Measurements from ENCODE around the gene C5orf46.
"Not testable (repeated sequence)": the region's sequence is repeated elsewhere in the genome, so short reads cannot be mapped to it uniquely, and the experiment has no call there.

Gene C5orf46

DNA sequence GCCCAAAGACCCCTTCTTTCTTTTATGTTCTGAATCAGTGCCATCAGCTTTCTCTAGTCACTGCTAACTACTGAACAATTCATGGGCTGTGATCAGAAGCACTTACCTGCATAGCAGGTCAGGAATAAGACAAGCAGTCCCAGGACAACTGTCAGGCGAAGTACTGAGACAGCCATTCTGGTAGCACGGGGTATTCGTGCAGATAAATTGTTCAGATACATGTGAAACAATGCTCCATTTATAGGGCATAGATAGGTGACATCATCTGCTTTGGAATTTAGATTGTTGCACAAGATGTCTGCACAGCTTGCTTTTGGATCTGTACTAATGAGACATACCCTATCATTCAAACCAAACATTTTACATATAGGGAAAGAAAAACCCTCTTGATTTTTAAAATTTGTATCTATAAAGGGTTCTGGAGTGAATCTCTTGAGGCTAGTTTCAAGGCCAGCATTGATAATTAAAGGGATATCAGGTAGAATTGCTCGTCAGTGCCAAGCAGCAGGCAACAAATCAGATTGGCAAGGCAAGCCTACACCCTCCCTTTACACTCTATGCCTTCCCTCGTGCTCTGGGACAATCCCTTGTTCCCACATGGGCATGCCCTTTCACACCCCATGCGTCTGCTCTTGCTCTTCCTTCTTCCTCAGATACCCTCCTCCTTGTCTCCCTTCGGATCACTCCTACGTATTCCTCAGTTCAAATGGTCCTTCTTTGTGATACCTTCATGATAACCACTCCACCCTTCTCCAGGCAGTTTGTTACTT lies at the start of gene C5orf46:
C5orf46 (minus strand) TSS at position 213 of the 770 bp plus-strand sequence; CDS start at position 176, 37 bp downstream.
- peak; percentile 44 for DNase-seq (ENCODE audit: low spot score)

DNA sequence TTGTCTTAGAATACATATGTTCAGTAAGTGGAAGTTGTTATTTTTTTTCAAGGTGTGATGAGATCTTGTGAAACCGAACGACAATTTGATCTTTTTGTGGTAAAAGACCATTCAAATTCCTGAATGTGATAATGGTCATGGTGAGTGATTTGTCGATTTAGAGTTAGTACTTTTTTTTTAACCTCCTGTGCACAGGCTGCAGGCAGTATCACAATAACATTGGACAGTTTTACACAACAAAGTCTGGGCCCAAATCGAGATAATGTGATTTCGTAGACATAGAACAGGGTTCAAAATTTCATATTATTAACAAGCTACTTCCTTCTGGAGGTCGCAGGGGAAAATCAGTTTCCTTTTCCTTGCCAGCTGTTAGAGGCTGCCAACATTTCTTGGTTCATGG lies 48.6 kb upstream of the C5orf46 start:
- no peak for DNase-seq (ENCODE audit: low spot score)

DNA sequence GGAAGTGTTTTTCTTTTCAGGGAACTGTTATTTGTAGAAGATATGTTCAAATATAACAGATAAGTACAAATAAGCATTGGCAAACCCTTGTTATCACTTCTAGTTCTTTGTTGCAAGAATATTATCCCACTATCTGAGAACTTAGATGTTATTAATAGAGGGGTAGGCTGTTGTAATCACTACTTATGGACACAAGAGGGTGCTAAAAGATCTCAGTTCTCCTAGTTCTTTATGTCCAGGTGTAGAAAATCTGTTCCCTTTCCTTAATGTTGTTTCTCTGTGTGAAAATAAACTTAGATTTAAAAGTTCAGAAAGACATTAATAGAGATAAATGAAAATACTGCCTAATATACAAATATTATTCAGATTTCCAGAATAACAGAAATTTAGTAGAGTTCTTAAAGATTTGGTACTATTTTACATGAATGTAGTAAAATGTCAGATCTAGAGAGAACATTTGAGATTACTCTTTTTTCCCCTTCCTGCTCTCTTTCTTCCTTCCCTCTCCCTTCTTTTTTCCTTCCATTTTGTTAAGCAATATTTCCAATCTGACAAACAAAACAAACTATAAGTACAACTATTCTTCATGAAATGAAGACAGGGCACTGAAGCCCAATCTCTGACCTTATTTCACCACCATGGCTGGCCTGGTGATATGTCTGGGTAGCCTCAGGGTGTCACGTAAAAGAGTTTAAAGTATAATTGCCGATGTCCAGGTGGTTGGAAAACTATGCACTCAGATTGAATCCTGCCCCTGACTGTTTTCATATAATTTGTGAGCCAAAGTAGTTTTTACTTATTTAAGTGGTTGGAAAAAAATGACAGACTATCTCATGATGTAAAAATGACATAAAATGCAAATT lies 43.6 kb upstream of the C5orf46 start:
- DNase-seq (ENCODE audit: low spot score): peak; percentile 33

DNA sequence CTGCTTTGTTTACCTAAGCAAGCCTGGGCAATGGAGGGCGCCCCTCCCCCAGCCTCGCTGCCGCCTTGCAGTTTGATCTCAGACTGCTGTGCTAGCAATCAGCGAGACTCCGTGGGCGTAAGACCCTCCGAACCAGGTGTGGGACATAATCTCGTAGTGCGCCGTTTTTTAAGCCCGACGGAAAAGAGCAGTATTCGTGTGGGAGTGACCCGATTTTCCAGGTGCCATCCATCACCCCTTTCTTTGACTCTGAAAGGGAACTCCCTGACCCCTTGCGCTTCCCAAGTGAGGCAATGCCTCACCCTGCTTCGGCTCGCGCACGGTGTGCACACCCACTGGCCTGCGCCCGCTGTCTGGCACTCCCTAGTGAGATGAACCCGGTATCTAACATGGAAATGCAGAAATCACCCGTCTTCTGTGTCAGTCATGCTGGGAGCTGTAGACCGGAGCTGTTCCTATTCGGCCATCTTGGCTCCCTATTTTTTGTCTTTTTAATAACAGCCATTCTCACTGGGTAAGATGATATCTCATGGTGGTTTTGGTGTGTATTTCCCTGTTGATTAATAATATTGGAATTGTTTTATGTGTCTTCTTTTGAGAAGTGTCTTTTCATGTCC lies 40.4 kb upstream of the C5orf46 start:
- not testable (repeated sequence) for DNase-seq (ENCODE audit: low spot score)

DNA sequence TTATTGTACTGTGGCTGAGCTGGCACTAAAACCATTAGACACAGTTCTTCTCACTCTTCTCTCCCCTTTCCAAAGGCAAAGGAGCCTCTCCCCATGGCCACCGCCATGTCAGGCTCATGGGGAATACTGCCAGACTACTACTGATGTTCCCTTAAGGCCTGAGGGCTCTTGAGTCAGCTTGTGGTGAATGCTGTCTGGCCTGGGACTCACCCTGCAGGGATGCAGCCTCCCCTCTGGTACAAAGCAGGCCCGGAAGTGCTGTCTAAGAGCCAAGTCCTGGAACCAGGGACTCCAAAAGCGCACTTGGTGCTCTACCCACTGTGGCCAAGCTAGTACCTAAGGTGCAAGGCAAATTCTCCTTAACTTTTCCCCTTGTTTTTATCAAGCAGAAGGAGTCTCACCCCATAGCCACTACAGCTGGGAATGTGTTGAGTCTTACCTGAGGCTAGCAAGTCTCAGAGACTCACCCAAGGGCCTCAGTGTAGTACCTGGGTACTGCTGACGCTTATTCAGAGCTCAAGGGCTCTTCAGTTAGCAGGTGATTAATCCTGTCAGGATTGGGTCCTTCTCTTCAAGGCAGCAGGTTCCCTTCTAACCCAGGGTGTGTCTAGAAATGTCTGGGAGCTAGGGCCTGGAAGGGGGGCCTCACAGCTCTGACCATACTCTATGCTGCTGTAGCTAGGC lies 33.2 kb upstream of the C5orf46 start:
- DNase-seq (ENCODE audit: low spot score): peak; percentile 10

DNA sequence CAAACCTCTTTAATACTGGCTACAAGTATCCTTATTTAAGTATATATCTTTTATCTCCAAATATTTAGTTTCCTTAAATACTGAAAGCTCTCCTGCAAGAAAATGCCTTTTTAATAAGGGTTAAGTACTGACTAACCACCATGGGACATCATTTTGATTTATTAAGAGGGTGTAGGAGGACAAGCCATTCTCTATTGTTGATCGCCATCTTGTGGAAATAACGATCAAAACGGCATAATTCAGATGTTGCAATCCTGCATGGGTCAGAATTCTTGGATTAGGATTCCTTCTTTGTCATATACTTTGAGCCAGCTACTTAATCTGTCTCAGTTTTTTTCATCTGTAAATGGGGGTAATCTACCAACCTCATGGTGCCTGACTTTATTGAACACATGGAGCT lies 28.7 kb upstream of the C5orf46 start:
- DNase-seq (ENCODE audit: low spot score): peak; percentile 47

DNA sequence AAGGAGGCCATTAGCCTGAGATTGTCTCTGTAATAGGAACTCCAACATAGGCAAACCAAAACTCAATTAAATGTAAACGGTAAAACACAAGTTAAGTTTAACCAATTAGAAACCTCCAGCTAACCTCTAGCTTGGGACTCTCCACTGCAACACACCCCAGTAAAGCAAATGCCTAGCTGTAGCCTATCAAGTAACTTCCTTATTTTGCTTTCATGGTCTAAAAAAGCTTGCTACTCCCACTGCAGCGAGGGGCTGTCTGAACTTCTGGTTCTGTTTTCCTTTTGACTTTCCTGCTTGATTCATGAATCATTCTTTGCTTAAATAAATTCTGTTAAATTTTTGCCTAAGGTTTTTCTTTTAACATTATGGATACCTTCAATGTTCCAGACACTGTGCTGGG lies 24.4 kb upstream of the C5orf46 start:
- DNase-seq (ENCODE audit: low spot score): no peak

DNA sequence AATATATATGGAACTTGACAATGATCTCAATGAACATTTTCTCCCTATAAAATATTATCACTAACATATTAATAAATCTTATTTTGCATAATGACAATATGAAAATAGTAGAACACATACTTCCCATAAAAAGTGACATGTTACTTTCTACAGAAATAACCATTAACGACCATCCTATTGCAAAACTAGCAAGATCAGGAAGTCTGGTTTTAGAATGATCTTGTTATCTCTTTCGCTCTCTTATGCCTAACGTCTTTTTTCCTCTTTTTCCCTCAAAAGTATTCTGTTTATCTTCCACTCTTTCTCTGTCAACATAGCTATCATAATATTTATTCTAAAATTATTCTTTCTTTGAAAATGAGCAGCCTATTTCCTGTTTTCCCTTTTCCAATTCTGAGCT lies 21.6 kb upstream of the C5orf46 start:
- DNase-seq (ENCODE audit: low spot score): no peak

DNA sequence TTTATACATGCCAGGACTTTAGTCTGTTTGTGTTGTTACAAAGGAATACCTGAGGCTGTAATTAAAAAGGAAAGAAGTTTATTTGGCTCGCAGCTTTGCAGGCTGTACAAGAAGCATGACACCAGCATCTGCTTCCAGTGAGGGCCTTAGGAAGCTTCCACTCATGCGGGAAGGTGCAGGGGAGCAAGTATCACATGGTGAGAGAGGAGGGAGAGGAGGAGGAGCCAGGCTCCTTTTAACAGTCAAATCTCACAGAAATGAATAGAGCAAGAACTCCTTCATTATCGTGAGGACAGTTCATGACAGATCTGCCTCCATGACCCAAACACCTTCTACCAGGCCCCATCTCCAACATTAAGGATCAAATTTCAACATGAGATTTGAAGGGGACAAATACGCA lies 18.7 kb upstream of the C5orf46 start:
- DNase-seq (ENCODE audit: low spot score): no peak

DNA sequence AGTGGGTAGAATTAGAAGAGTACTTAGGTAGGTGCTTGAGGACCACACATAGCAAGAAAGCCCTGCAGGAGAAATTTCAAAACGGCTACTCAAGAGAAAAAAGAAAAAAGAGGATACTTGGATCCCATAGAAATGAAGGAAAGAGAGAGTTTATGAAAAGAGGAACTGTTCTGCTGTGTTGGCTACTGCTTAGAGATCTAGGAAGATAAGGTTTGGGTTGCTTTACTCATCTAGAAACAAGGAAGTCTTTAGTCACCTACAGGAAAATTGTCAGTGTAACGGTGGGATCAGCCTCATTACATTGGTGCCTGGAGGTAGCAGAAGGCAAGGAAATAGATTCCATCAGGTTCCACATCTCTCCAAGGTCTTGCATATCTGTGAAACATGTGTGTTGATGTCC lies 14.8 kb upstream of the C5orf46 start:
- no peak for DNase-seq (ENCODE audit: low spot score)

DNA sequence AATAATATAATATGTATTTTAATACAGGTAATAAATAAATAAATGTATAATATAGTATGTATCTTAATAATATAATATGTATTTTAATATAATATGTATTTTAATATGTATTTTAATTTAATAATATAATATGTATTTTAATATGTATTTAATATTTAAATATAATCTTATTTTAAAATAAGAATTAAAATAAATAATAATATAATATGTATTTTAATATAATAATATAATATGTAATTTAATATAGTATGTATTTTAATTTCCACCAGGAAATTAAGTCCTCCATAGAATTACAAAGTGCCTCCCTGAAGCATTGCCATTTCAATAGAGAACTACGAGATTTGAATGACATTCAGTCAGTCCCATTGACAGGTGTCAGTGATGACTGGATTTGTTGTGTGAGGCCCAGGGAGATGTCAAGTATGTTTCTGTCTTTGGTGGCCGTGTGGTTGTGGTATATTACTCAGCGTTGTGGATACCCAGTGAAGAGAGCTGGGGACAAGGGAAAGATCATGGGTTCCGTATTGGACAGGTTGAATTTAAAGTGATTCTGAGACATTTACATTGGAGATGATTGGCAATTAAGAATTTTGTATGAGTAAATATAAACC lies 14.2 kb upstream of the C5orf46 start:
- DNase-seq (ENCODE audit: low spot score): no peak

DNA sequence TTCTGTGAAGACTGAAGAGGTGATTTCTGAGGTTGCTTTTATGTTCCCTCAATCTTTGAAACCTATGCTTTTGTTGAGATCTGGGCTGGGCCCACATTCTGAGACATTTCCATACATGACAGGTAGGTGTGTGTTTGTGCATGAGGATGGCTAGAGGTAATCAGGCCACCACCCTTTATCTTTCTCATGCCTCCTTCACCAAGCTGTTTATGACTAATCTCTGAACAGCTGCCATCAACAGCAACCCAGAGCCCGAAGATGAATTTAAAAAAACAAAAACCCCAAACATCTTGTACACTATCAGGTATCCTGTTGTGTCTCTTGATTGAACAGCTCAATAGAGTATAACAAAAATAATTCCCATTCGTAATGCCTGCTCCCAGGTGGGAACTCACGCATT lies 12.6 kb upstream of the C5orf46 start:
- no peak for DNase-seq (ENCODE audit: low spot score)

DNA sequence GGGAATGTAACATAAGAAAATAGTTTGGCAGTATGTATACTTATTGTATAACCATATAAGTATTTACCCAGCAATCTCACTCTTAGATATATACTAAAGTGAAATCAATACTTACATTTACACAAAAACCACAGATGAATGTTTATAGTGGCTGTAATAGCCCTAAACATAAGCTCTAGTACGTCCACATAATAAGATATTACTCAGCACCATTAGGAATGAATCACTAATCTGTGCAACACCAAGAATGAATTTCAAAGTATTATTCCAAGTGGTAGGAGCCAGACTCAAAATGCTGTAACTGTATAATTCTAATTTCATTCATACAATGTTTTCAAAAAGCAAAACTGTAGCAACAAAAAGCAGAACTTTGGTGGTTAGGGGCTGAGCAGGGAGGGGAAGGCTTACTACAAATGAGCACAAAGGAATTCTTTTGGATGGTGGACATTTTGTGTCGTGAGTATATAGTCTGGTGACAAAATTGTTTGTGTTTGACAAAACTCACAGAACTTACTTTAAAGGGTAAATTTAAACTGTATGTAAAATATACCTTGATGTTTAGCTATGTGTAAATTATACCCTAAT lies 11.9 kb upstream of the C5orf46 start:
- DNase-seq (ENCODE audit: low spot score): no peak

DNA sequence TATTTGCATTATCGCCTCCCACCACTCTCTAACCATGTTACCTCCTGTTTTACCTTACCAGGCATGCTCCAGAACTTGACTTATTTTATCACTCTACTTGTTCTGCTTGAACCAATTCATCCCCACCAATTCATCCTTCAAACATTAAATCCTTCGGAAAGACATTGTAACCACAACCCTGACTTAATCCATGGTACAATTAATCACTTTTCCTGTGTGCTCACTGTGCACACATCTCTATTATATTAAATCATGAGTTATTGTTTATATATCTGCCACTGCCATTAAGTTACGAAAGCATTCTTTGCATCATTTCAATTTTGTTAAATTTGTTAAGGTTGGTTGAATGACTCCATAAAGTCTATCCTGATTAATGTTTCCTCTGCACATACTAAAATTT lies 7.4 kb upstream of the C5orf46 start:
- DNase-seq (ENCODE audit: low spot score): no peak

DNA sequence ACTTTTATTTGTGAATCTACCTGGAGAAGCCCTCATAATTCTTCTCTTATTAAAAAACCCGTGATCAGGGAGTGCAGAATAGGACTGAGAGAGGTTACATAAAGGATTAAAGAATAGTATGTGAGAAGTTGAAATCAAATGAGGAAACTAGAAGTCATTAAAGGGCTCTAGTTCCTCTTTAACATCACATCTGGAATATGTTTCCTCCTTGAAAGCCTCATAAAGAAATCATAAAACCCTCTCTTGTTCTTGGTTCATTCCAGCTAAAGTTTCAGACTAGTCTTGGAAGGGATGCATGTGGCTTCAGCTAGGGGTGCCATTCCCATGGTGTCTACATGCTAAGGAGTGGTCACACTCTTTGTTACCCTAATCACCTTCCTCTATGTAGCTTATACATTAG lies 5.7 kb upstream of the C5orf46 start:
- DNase-seq (ENCODE audit: low spot score): no peak

DNA sequence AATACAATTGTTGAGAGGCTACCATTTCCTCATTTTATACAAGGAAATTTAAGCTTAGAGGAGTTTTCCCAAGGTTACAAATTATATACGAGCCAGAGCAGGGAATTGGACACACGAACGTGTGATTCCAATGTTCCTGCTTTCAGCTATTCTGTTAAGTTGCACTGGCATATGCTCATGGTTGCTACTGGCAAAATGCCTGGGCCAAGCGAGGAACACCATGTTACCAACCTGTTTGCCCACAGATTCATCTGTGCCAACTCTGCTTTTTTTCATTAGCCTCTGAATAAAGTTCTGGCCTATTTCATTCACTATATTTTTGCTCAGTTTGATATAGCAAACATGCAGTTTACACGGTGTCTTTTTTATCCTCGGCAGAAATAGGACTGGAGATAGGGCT lies 5.1 kb upstream of the C5orf46 start:
- no peak for DNase-seq (ENCODE audit: low spot score)

DNA sequence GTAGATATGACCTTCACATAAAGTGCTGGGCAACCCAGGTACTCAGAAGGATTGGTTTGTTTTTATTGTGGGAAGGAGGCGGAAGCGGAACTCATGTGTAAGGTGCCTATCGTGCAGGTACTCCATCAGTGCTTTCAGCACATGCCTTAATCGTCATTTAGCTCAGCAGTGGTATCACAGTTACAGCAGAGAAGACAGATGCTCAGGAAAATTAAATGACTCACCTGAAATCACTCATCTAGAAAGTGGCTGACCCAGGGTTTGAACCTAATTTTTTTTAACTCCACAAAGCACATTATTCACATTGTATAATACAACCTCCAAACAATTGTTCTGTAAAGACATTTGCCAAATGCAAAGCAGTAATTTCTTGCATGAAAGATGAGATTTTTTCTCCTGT lies 2.2 kb downstream of the C5orf46 start:
- DNase-seq (ENCODE audit: low spot score): no peak

DNA sequence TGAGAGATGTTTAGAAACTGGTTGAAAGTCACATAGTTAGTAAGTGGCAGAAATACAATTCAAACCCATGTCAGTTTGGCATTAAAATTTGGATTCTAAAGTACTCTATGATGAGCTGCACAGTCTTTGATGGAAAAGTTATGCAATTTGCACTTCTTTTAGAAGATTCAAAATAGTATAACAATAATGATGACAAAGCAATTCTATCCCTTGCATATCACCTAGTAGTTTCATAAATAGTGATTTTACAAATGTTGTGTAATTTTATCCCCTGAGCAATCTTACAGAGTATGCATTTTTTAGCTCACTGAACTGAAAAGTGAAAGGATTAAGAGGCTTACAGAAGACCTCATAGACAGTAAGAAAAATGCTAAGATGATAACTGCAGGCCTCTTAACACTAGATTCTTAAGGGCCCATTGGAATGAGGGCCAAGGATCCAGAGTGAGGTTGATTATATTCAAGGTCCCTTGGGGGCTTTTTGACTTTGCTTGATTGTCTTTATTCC lies 3.7 kb downstream of the C5orf46 start:
- DNase-seq (ENCODE audit: low spot score): no peak

DNA sequence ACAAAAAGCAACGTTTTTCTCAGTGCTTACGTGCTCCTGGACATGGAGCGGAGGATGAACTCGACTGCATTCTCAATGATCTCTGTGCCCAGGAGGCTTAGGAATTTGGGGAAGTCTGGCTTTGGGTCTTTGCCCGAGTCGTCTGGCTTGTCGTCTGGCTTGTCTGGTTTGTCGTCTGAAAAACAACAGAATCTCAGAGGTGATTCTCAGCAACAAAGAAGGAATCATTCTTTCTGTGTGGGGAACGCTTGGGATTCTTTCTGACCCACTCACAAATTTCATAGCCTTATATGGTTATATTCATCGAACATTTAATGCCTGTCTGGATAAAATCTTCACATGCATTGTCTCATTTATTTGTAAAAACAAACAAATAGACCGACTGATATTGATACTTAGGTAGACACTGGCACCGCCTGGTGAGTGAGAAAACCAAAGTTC lies 4.7 kb downstream of the C5orf46 start:
- DNase-seq (ENCODE audit: low spot score): peak; percentile 17

DNA sequence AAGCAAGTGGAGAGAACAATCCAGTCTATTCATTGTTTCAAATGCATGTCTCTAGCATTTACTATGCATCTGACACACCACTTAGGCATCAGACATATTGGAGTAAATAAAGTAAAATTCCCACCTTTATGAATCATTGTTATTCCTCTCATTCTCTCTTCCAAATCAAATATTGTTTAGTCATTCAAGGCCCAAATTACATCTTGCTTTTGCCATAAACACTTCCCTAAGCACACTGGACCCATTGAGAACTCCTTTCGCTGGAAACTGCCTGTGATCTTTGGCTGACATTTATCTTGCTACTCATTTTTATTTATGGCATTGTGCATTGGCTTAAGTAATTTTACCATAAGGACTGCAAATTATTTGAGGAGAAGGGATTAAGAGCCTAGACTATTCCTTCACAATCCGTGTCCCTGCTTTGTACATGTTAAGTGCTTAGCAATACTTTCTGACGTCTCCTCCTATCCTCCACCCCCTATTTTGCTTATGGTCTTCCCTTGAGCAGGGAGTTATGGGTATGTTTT lies 7.4 kb downstream of the C5orf46 start:
- no peak for DNase-seq (ENCODE audit: low spot score)

DNA sequence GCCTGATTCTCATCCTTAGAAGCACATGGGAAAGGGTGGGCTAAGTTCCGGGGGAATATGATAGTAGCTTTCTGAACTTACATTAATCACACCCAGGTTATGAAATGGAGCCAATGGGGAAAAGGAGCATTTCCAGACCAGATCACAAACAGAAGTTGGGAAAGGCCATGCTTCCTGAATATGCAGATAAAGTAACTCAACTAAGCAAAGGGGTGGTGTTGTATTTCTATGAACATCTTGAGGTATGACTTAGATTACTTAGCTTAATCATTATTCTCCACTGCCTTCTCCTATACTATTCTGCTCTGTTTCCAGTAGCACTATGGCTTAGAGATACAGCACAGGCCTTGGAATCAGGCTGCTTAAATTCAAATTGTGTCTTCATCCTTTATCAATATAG lies 10.5 kb downstream of the C5orf46 start:
- DNase-seq (ENCODE audit: low spot score): no peak
